SK-N-SH (cell line): ENCODE measurements around the gene SDF4.

Experiments used
- ELF1 ChIP-seq: IDR thresholded peaks from 2 replicates; pipeline ENCODE4 v1.4.0; 2012
- EP300 ChIP-seq, 2 experiments: IDR thresholded peaks; 2 replicates each; pipeline versions ENCODE4 v1.4.0 to v1.6.1; 2012; ENCODE audit warnings: borderline replicate concordance in 1 of 2, low read depth in 1 of 2, low read length in 1 of 2
- MXI1 ChIP-seq: IDR thresholded peaks from 2 replicates; pipeline ENCODE4 v1.6.1; 2012; ENCODE audit warnings: mild to moderate bottlenecking, low read depth, low read length, improper control_type of control experiment
- NFIC ChIP-seq: IDR thresholded peaks from 2 replicates; pipeline ENCODE4 v1.4.0; 2012; ENCODE audit warnings: borderline replicate concordance
- NRF1 ChIP-seq: IDR thresholded peaks from 2 replicates; pipeline ENCODE4 v1.6.1; 2012; ENCODE audit warnings: low read depth, mild to moderate bottlenecking, low read length
- SMC3 ChIP-seq: IDR thresholded peaks from 2 replicates; pipeline ENCODE4 v1.6.1; 2012; ENCODE audit warnings: low read depth, low read length, improper control_type of control experiment
- TAF1 ChIP-seq: IDR thresholded peaks from 2 replicates; pipeline ENCODE4 v1.6.1; 2012; ENCODE audit warnings: low read depth, mild to moderate bottlenecking, low read length, moderate library complexity, borderline replicate concordance
- TCF12 ChIP-seq: IDR thresholded peaks from 2 replicates; pipeline ENCODE4 v1.4.0; 2012
- USF1 ChIP-seq: IDR thresholded peaks from 2 replicates; pipeline ENCODE4 v1.4.0; 2012; ENCODE audit warnings: low read depth, borderline replicate concordance
- USF2 ChIP-seq: fragments of 150-350 bp; IDR thresholded peaks from 2 replicates; pipeline ENCODE4 v1.6.1; 2017; ENCODE audit warnings: antibody characterized with exemption, low read length, low read depth, borderline replicate concordance
- TF ChIP-seq, protein P1 (sequence below): fragments of 200-600 bp; sonication (generic); IDR thresholded peaks from 2 replicates; pipeline ENCODE4 v1.6.1; 2017; ENCODE audit warnings: antibody characterized with exemption, mild to moderate bottlenecking, moderate library complexity
- TF ChIP-seq, protein P2 (sequence below): IDR thresholded peaks from 2 replicates; pipeline ENCODE4 v1.6.1; 2012; ENCODE audit warnings: mild to moderate bottlenecking, low read depth, low read length, moderate library complexity

- TF ChIP-seq, protein P1, sequence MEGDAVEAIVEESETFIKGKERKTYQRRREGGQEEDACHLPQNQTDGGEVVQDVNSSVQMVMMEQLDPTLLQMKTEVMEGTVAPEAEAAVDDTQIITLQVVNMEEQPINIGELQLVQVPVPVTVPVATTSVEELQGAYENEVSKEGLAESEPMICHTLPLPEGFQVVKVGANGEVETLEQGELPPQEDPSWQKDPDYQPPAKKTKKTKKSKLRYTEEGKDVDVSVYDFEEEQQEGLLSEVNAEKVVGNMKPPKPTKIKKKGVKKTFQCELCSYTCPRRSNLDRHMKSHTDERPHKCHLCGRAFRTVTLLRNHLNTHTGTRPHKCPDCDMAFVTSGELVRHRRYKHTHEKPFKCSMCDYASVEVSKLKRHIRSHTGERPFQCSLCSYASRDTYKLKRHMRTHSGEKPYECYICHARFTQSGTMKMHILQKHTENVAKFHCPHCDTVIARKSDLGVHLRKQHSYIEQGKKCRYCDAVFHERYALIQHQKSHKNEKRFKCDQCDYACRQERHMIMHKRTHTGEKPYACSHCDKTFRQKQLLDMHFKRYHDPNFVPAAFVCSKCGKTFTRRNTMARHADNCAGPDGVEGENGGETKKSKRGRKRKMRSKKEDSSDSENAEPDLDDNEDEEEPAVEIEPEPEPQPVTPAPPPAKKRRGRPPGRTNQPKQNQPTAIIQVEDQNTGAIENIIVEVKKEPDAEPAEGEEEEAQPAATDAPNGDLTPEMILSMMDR, result no peak
- TF ChIP-seq USF2 (no peak), NRF1 (no peak), SMC3 (no peak), USF1 (no peak), EP300 (IDR thresholded peaks at IDR 0.05; ENCODE audit: borderline replicate concordance in 1 of 2, low read depth in 1 of 2, low read length in 1 of 2) (no peak), TCF12 (no peak), NFIC (no peak), ELF1 (no peak), TAF1 (no peak), MXI1 (no peak)
- TF ChIP-seq, protein P2, sequence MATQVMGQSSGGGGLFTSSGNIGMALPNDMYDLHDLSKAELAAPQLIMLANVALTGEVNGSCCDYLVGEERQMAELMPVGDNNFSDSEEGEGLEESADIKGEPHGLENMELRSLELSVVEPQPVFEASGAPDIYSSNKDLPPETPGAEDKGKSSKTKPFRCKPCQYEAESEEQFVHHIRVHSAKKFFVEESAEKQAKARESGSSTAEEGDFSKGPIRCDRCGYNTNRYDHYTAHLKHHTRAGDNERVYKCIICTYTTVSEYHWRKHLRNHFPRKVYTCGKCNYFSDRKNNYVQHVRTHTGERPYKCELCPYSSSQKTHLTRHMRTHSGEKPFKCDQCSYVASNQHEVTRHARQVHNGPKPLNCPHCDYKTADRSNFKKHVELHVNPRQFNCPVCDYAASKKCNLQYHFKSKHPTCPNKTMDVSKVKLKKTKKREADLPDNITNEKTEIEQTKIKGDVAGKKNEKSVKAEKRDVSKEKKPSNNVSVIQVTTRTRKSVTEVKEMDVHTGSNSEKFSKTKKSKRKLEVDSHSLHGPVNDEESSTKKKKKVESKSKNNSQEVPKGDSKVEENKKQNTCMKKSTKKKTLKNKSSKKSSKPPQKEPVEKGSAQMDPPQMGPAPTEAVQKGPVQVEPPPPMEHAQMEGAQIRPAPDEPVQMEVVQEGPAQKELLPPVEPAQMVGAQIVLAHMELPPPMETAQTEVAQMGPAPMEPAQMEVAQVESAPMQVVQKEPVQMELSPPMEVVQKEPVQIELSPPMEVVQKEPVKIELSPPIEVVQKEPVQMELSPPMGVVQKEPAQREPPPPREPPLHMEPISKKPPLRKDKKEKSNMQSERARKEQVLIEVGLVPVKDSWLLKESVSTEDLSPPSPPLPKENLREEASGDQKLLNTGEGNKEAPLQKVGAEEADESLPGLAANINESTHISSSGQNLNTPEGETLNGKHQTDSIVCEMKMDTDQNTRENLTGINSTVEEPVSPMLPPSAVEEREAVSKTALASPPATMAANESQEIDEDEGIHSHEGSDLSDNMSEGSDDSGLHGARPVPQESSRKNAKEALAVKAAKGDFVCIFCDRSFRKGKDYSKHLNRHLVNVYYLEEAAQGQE, result no peak
Observed at GRCh38 chr1:1244192-1244811, 12.5 kb upstream of the SDF4 start.
